ENCODE data around the gene OGA. TPM values are rescaled to one million over a fixed set of nuclear protein-coding genes. Genes with fewer than 3 reads are reported as not detected.

OGA gene
- total RNA-seq, 1 donor from 2014 or later, result 49.9 TPM

DNA sequence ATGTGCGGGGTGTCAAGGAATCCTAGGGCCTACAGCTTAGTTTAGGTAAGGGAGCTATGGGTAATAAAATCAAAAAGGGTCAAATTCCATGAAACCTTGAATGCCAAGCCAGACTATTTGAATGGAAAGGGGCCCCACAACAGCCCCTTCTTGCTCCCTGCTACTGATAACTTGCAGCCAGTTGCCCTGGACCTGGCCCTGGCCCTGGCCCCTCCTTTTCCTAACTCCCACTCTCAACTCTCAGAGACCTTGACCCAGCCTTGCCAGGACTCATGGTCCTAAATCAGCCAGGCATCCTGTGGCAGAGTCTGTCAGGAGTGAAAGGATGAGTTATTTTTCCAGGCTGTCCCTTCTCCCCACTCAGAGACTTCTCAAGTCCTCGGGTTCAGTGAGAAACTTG is 19.5 kb upstream of the OGA start:
- no peak for DNase-seq (ENCODE audit: low read depth in 2 of 2)

DNA sequence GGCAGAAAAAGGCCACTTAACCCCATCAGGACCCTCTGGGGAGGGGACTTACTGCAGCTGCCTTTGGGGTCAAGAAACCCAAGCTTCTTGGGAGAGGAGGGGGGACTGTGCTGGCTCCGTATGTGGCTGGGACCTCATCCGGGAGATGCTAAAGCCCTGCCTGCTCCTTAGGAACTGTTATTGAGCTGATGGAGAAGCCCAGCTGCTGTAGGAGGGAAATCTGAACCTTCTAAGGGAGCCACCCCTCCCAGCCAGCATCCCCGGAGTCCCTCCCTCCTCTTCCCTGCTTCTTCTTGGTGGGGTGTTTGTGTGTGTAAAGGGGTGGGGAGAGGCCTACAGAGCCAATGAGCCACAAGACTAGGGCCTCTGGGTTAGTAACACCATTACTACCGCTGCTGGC is 17.1 kb upstream of the OGA start:
- no peak for DNase-seq (ENCODE audit: low read depth in 2 of 2)

DNA sequence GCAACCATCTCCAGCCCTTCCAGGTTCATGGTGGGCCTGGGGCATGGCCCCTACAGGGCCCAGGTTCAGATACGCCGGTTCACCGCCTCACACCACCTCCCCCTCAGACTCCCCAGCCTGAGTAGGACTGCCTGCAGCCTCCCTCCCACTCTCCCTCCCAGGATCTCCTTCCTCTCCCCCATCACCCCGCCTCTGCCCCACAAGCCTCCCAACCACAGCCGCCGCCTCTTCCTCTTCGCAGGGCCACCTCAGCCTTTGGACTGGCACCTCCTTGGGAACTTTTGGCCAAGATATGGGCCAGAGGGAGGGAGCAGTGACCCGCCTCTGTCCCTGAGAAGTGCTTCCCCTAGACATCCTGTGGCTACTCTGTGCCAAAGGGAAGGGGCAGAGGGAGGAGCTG is 16.1 kb upstream of the OGA start:
- no peak for DNase-seq (ENCODE audit: low read depth in 2 of 2)

DNA sequence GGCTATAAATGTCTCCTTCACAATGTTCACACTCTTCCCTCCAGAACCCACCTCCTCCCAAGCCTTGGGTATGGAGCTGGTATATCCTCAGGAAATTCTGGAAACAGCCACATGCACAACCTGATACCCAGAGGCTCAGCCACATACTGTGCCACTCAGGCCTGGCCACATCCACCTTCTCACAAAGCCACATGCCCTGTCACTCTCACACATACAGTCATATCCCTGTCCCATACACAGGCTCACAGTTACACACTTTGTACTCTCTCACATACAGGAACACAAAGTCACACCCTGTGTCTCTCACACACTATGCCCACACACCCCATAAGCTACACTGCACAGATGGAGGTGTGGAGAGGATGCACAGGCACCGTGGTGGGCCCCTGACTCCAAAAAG is 15.2 kb upstream of the OGA start:
- DNase-seq (ENCODE audit: low read depth in 2 of 2), result no peak

DNA sequence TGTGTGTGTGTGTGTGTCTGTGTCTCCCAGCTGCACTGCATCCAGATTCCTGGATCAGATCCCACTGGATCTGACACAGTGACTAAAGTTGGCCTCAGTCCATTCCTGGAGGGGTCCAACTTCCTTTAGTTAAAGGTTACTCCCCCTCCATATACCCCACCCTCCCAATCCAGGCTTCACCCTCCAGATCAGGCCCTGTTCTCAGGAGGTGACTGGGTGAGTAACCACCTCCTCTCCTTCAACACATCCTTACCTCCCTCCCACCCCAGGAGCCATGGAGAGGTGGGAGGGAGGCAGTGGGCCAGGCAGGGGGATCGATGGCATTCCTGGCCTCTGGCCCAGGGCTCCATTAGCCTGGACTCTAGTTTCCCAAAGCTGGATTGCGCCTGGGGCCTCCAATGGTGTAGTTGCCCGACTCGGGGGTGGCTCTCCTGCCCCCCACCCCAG is 14.1 kb upstream of the OGA start:
- no peak for DNase-seq (ENCODE audit: low read depth in 2 of 2)

DNA sequence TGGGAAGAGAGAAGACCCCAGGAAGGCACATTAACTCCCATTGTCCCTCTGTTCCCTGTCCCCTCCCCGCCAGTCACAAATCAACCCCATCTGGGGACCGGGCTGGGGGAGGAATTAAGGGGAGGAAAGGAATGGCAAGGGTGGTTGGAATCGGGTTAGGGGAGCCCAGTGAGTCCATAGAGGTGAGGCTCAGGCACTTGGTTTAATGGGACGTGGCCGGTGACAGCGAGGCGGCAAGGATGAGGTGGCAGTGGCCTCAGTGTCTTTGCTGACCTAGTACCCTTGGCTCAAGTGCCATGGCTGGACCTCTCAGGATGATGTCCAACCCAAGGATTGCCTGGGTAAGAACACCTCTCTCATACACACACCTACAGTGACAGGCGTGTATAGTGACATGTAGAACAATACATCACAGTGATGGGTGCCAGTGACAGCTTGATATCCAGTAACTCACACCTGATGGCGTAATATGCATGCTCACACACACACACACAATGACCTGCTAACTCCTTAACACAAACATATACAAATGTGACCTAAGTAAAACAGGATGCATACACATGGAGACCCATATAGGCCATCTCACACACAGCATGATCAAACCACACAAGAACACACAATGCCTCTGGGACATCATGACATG is 13.0 kb upstream of the OGA start:
- no peak for DNase-seq (ENCODE audit: low read depth in 2 of 2)

DNA sequence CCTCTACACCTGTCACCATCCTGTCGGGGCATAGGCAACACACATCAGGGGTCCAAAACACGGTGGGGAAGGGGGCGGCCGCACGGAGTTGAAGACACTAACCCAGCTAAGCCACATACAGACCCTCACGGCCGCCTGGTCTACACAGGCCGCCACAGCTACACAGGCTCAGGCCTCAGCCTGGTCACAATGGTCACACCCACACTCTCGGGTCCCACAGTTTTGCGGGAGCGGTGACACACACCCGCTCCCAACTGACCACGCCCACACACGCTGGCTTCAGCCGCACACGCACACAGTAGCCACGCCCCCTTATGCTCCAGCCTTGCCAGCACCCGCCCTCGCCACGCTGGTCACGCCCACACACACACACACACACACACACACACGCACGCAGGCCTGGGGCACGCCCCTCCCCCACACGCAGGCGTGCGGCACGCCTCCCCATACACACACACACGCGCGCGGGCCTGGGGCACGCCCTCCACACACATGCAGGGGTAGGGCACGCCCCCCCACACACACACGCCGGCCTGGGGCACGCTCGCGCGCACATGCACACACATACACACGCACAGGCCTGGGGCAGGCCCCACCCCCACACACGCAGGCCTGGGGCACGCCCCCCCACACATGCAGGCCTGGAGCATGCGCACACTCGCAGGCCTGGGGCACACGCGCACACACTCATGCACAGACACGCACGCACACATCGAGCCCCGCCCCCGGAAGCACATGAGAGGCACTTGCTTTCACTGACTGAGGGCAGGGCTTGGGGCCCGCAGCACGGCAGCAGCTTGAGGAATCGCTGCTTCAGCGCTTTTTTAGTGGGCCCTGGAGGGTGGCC is 12.3 kb upstream of the OGA start:
- DNase-seq (ENCODE audit: low read depth in 2 of 2), result peak; percentile 85 to 93

DNA sequence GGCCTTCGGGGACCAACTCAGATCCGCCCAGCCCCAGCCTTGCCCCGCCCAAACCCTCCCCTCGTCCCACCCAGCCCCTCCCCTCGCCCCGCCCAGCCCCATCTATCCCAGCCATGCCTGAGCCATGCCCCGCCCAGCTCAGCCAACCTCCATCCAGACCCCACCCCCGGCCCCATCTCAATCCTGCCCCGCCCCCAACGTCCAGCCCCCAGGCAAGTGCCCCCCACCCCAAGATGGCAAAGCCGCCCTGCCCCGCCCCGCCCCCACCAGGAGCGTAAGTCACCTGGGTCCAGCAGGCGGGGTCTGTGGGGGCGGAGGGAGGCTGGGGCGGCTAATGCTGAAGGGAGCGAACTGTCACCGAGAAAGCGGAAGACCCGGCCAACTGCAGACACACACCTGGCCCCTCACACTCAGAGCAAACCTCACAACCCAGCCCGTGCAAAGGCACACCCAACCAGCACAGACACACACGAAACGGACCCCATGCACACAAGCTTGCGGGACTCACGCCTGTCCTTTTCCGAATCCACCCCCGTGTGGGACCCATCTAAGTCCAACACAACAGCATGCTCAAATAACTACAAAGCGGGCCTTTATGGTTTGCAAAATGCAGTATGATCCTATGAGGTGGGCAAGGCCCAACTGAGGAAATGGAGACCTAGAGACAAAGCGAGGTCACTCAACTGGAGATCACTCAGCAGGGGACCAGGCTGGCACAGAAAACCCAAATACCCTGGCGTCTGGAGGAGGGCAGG is 11.5 kb upstream of the OGA start:
- DNase-seq (ENCODE audit: low read depth in 2 of 2), result peak in 1 of 2 donors; percentile 56

DNA sequence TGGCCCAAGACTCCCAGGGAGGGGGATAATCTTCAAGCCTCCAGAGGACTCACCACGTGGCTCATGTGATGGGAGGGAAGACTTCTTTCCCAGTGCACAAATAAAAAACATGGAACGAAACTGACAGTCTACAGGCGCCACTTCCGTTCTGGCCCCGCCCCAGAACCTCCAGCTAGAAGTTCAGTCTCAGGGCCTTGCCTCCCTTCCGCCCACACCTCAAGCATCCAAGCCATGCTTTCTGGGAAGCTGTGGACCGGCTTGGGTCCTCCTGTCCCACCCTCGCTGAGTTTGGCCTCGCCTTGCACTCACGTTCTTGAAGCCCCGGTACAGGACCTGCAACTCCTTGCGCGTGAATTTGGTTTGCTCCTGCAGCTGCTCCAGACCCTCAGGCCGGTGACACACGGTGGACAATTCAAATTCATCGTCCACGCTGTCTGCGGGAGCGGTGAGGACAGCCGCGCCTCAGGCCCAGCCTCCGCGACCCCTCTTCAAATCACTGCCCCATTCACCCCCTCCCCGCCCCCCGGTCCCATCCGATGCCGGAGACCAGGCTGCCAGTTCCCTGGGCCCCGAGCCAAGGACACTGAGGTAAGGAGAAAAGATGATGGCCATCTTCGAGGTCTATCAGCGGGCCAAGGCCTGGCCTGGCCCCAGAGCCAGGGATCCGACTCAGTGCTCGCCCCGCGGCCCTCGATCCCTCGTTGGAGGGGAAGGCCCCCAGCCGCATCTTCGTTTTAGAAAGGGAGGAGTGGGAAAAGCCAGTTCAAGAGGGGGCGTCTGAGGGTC is 10.7 kb upstream of the OGA start:
- no peak for DNase-seq (ENCODE audit: low read depth in 2 of 2)

DNA sequence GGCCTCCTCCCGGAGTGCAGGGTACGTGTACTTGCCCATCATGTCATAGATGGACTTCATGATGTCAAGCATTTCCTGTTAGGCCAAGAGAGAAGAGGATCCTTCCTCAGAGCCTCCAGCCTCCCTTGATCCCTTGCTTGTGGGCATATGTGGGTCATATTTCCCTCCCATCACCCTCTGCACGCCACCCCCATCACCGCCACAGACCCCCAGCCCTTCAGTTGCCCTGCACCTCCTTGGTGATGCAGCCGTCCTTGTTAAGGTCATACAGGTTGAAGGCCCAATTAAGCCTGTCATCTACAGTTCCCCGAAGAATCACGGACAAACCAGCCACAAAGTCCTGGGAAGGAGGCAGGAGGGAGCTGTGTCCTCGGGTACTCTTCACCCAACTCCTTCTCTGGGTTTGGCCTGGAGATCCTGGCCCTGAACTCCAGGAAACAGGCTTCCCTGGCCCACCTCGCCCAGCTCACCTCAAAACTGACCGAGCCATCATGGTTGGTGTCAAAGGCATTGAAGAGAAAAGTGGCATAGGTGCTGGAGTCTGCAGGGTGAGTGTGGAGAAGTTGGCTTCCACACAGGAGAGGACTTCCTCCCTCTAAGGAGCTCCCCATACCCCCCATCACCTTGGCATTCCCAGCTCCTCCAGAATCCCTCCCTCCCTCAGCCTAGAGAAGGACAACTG is 9.8 kb upstream of the OGA start:
- DNase-seq (ENCODE audit: low read depth in 2 of 2), result no peak

DNA sequence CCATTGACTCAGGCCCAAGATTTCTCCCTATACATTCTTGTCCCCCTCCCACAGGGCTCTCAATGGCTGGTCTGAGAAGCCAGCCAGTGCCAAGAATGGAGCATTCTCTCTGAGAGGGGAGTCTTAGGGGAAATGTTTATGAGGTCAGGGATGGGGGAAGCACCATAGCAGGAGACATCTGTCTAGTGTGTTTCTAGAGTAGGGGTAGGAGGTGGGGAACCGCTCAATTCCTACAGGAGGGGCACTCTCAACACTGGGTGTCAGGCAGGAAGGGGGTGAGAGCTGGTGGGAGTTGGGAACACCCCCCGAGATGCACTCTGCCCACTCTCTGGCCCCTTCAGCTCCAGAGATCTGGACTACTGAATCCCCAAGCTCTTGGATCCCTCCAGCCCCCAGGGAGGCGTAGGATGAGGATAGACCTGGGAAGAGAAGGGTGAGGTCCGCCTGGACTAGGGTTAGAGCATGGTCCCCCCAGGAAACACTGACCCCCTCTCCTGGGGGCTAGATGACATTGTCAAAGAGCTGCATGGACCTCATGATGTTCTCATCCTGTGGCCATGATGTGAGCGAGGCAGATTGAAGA is 8.7 kb upstream of the OGA start:
- DNase-seq (ENCODE audit: low read depth in 2 of 2), result no peak

DNA sequence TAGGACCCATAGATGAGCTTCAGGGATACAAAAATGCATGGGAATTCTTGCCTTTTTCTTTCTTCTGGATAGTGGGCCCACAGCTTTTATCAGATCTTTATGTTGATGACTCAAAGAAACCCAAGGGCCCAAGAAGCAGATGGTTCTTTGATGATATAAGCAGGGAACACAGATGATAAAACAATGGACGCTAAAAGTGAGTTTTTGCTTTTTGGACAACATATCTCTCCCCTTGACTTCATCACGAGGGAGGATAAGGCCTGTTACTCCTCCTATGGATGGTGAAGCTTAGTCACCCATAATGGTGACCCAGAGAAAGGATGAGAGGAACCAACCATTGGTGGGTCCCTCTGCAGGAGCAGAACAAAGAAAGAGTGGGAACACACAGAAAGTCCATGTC is 6.5 kb upstream of the OGA start:
- no peak for DNase-seq (ENCODE audit: low read depth in 2 of 2)

DNA sequence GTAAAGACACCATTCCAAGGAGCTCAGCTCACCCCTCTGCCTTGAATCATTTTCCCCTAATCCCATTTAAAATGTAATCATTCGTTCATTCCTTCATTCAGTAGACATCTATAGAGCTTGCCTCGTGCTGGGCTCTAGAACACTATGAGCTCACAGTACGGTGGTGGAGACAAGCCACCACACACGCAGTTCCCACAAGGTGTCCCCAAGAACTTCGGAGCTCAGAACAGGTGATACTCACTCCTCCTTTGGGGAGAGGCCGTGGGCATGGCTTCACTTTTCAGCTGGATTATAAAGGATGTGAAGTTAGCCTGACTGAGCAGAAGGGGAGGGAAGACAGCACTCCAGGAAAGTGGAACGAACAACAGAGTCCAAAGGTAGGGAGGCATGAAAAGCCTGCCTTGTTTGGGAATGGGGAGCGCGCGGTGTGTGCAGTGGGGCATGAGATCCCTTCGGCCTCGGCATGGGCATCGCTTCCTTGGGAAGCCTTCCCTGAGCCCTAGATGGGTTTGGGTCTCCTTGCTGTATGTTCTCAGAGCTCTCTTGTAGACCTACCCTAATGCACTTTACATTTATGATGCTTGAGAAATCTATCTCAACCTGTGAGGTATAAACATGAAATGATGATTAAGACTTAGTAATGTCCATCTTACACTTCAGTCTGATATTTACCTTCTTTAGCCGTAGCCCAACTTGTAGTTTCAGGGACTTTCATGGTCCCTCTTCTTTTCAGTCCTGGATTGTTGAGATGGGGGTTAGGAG is 809 bp upstream of the OGA start:
- peak in 1 of 2 donors; percentile 20 for DNase-seq (ENCODE audit: low read depth in 2 of 2)

DNA sequence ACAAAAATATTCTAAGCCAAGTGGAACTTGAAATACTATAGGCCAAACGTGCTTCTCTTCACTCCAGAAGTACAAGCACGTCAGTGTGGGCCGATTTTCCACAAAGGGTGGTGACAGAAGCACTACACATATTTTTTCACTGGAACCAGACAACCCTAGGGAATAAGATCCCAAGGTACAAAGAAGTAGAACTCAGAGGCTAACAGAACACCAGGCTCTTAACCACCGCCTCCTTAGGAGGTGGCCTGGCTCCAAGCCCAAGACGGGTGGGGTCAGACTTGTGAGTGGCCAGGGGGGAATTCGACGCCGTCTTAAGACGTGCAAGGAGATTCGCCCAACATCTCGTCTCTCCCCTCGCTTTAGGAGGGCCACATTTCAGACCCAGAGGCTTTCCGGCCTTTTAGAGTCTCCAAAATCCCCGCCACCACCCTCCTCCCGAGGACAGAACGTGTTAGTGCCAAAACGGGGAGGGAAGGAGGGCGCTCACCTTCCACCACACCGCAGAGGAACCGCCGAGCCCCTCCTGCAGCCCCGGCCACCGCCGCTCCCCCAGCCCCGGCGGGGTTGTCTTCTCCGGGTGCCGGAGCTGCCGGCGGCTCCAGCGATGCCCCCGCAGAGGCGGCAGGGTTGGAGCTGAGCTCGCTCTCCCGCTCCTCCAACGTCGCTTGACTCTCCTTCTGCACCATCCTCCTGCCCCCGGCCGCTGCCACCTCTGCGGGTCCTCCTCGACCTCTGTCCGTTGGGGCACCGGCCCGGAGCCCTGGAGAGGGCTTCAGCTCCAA is 716 bp downstream of the OGA start:
- peak in 1 of 2 donors; percentile 91 for DNase-seq (ENCODE audit: low read depth in 2 of 2)

DNA sequence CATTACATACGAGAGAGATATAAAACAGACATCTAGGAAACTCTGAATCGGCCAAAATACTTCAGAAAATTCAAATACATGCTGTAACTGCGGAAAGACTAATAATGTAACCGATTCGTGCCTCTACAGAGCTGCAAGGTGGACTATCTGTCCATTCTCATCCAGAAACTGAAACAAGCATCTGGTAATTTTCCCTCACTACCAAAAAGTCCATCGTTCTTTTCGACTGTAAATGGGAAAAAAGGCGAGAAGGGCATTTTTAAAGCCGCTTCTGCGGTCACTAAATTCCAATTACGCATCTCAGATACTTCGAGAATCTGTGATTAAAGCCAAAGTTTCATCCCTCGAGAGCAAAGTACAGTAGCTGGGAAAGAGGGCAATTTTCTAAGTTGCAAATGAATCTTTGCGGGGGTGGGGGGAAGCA is 1.3 kb downstream of the OGA start:
- DNase-seq (ENCODE audit: low read depth in 2 of 2), result no peak

DNA sequence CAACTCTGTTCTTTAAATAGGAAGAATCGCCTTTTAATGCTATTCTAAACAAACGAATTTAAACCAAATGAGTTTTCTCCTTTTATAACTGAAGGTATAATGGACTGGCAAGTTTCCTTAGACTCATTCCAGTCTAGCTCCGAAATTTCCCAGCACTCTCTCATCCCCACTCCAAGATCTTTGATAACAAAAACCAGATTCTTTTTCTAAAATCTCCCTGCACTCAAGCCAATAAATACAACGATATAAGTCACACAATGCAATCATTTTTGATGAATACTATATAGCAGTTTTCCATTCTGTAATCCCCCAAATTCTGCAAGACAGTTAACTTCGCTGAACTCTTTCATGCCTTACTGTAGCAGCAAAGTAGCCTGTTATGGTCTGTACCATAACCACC is 1.9 kb downstream of the OGA start:
- DNase-seq (ENCODE audit: low read depth in 2 of 2), result no peak

DNA sequence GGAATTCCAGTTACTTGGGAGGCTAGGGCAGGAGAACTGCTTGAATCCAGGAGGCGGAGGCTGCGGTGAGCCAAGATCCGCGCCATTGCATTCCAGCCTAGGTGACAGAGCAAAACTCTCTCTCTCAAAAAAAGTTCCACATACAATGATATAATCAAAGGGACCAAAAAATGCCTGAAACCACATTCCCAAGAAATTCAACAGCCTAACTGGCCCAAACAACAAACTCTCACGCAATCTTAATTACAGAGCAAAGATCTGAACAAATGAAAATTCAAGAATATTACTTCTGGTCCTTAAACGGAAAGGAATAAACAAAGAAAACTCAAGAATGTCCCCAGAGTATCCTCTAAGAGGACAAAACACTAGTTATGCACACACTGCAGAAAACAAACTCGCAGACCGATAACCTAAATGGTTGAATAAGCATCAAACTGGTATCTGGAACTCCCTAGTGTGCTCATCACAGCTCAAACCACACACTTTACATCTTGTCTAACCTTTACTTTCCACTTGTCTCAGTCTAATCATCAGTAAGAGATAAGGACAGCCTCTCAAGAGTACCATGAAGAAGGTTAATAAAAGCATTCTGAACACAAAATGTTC is 3.7 kb downstream of the OGA start:
- DNase-seq (ENCODE audit: low read depth in 2 of 2), result no peak

DNA sequence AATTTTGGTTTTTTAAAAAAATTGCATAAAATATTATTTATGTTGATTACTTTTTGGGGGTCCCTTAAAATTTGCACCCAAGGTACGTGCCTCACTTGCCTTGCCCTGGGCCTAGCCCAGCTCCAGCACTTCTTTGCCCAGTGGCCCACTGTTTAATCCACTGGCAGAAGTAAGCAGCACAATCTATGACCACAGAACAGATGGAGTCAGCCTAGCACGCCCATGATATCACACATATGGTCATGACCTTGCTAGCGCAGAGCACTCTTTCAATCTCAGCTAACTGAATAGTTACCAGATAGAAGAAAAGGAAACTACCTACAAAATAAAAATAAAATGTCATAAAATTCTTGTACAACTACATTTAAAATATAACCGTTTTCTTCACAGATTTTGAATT is 5.6 kb downstream of the OGA start:
- DNase-seq (ENCODE audit: low read depth in 2 of 2), result no peak

DNA sequence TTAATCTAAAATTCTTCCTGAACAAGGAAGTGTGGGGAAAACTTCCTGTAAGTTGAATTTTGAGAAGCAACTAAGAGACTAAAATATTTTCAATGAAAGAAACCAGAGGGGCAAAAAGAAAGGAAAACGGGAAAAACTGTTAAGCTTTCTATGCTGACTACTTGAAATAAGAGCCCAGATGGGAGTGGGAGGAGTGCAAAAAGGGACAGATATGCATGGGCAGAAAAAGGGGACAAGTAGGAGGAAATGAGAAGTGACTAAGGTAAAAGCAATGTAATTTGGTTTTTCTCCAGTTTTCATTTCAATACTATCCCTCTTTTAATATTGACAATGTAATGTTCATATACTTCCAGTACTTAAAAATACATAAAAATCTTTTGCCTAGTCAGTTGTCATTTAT is 11.1 kb downstream of the OGA start:
- DNase-seq (ENCODE audit: low read depth in 2 of 2), result no peak

Measured in dermis microvascular lymphatic vessel endothelial cell (primary cell).